Right atrium auricular region (tissue), 2 donors: ENCODE data around the gene KIF1A. TPM values are rescaled to one million over a fixed set of nuclear protein-coding genes. Genes with fewer than 3 reads are reported as not detected.
"Not testable (repeated sequence)": the region's sequence is repeated elsewhere in the genome, so short reads cannot be mapped to it uniquely, and the experiment has no call there.

ENCODE experiments used
- DNase-seq: peaks from one replicate; pipeline ENCODE4 v3.0.0-alpha.2; 2019; ENCODE audit warnings: low spot score
- H3K27ac ChIP-seq, 2 donors: fragments of 200-600 bp; sonication (generic); 1 replicate in 1 of 2; 2 replicates in 1 of 2; pipeline ENCODE4 v1.5.1; 2016 to 2019
- H3K27me3 ChIP-seq, 2 donors: fragments of 200-600 bp; sonication (generic); one replicate each; pipeline versions ENCODE4 v1.5.1 to v1.6.0; 2017 to 2019
- H3K36me3 ChIP-seq: fragments of 200-600 bp; sonication (generic); one replicate; pipeline ENCODE4 v1.5.1; 2016
- H3K4me1 ChIP-seq, 2 donors: fragments of 200-600 bp; sonication (generic); one replicate each; pipeline versions ENCODE4 v1.5.1 to v1.6.0; 2017 to 2019
- H3K4me3 ChIP-seq, 2 donors: fragments of 200-600 bp; sonication (generic); 1 replicate in 1 of 2; 2 replicates in 1 of 2; pipeline ENCODE4 v1.5.1; 2017 to 2019; ENCODE audit warnings: mild to moderate bottlenecking in 1 of 2, moderate library complexity in 1 of 2
- H3K9me3 ChIP-seq, 2 donors: fragments of 200-600 bp; sonication (generic); one replicate each; pipeline ENCODE4 v1.5.1; 2019
- total RNA-seq, 2 donors: library from RNA; depleted of rRNA; stranded (reverse); fragments of >200 nt; gene quantifications; one replicate each; pipeline ENCODE4 v1.1.0, GENCODE V29; 2016
- TF ChIP-seq, protein P1 (sequence below), 2 donors: fragments of 200-600 bp; sonication (generic); IDR thresholded peaks; one replicate each; pipeline ENCODE4 v1.5.1; 2019; ENCODE audit warnings: antibody characterized with exemption in 2 of 2

The KIF1A gene
- total RNA-seq, 2 donors from 2014 or later, result 41.8 to 43.7 TPM

DNA sequence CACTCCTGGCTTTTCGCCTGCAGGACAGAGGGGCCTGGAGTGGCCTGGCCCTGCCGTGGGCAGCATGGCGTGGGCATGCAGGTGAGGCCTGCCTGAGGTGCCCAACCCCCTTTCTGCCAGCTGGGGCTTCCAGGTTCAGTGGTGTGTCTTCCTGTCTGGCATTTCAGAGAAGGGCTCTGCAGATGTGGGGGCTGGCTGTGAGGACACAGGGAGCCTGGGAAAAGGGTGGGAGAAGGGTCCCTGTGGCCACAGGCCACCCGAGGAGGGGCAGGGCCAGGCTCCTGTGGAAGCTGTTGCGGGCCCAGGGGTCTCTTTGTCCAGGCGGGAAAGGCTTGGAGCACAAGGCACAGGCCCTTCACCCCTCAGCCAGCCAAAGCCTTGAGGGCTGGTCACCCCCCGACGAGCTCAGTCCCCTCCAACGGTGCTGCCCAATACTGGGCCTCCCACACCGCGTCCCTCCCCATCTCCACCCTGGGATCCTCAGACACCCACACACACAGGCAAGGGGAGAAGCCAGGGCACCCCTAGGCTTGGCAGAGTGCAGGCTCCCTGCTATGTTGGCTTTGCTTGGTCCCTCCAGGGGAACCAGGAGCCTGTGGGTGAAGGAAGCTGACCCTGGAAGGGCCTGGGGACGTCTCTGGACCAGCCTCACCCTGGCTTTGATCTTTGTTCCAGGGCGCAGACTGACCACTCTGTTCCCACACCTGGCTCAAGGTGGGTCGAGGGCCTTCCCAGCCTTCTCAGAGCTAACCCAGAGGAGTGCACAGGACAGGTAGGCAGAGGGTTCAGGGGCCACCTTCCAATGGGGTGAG lies 132.1 kb downstream of the KIF1A start:
- Histone ChIP-seq H3K36me3 (no peaks in the 10 kb centered on the region), H3K27ac (no peak overlapping the region), H3K27me3 (no peaks in the 10 kb centered on the region), H3K9me3 (no peaks in the 10 kb centered on the region), H3K4me3 (no peak overlapping the region), H3K4me1 (no peaks in the 10 kb centered on the region)
- DNase-seq, result peak; percentile 26
- TF ChIP-seq, protein P1, sequence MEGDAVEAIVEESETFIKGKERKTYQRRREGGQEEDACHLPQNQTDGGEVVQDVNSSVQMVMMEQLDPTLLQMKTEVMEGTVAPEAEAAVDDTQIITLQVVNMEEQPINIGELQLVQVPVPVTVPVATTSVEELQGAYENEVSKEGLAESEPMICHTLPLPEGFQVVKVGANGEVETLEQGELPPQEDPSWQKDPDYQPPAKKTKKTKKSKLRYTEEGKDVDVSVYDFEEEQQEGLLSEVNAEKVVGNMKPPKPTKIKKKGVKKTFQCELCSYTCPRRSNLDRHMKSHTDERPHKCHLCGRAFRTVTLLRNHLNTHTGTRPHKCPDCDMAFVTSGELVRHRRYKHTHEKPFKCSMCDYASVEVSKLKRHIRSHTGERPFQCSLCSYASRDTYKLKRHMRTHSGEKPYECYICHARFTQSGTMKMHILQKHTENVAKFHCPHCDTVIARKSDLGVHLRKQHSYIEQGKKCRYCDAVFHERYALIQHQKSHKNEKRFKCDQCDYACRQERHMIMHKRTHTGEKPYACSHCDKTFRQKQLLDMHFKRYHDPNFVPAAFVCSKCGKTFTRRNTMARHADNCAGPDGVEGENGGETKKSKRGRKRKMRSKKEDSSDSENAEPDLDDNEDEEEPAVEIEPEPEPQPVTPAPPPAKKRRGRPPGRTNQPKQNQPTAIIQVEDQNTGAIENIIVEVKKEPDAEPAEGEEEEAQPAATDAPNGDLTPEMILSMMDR (IDR thresholded peaks at IDR 0.05), result no peak

DNA sequence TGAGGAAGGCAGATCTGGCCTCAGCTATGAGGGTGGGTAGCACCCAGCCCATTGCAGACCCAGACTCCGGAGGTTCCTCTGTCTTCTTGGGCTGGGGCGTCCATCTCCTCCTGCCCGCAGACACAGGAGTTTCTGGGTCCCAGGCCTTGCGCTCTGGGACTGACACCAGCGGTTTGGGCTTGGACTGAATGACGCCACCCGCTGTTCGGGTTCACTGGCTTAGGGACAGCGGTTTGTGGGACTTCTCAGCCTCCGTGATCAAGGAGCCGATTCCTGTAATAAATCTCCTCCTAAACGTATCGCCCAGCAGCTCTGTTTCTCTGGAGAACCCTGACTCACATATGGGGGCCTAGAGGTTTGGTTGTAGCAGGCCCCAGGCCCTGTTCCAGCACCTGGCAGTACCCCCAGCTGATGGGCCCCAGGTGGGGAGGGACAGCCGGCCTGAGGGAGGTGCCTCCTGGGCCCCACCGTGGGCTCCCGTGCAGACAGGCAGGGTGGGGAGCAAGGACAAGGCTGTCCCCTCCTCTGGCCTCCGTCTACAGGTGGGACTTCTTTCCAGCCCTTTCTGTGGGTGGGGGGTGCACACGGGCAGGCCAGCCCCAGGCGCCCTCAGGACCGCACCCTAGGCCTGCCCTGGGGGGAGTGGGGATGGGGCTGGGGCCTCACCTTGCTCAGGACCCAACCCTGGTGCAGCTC lies 132.8 kb downstream of the KIF1A start:
- TF ChIP-seq, protein P1 (IDR thresholded peaks at IDR 0.05), result no peak
- H3K9me3 ChIP-seq, result no peaks in the 10 kb centered on the region
- H3K27me3 ChIP-seq, result no peaks in the 10 kb centered on the region
- peak; percentile 40 for DNase-seq
- H3K4me3 ChIP-seq, result no peak overlapping the region
- H3K36me3 ChIP-seq, result no peaks in the 10 kb centered on the region
- no peak overlapping the region for H3K27ac ChIP-seq
- no peaks in the 10 kb centered on the region for H3K4me1 ChIP-seq

DNA sequence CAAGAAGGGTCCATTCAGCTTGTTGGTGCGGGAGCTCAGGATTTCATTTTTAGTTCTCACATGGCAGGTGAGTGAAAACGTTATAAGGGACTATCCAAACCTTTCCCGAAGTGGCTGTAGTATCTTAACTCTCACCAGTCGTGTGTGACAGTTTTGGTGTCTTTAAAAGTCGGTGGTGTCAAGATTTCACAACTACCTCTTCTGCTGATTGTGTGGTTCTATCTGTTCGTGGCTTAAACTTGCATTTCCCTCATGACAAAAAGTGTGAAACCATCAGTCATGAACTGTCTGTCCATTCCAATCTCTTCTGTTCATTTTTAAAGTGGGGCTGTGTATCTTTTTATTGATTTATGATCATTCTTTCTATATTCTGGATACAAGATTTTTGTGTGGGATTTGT lies 133.6 kb downstream of the KIF1A start:
- Histone ChIP-seq H3K4me1 (no peaks in the 10 kb centered on the region), H3K4me3 (no peak overlapping the region), H3K27ac (no peak overlapping the region), H3K36me3 (no peaks in the 10 kb centered on the region), H3K9me3 (no peaks in the 10 kb centered on the region), H3K27me3 (no peaks in the 10 kb centered on the region)
- peak; percentile 26 for DNase-seq
- TF ChIP-seq, protein P1 (IDR thresholded peaks at IDR 0.05), result no peak

DNA sequence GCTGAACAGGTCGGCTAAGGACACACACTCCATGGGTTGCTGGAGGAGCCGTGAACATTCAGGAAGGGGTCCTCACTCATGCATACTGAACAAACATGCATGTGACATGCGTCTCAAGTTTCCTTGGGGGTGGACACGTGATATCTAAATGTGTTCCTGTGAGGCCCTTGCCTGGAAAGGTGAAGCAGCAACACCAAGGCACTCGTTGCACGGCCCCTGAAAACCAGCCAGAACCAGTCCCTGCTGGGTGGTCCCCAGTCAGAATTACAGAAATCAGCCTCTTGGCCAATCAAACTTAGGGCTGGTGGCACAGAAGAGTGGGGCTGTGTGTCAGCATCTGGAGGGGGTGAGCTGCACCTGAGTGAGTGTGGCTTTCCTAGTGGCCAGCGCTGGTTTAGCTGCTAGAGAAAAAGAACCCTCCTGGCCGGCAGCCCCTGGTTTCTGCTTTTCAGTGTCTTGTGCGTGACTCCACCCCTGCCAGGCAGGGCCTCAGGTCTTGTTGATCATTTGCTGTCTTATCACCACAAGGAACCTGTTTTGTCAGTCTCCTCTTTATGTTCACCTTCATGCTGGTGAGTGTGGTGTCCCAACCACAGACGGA lies 134.1 kb downstream of the KIF1A start:
- H3K9me3 ChIP-seq, result no peaks in the 10 kb centered on the region
- H3K36me3 ChIP-seq, result no peaks in the 10 kb centered on the region
- peak; percentile 50 for DNase-seq
- no peaks in the 10 kb centered on the region for H3K27me3 ChIP-seq
- no peak overlapping the region for H3K27ac ChIP-seq
- no peak overlapping the region for H3K4me3 ChIP-seq
- TF ChIP-seq, protein P1 (IDR thresholded peaks at IDR 0.05), result no peak
- H3K4me1 ChIP-seq, result no peaks in the 10 kb centered on the region

DNA sequence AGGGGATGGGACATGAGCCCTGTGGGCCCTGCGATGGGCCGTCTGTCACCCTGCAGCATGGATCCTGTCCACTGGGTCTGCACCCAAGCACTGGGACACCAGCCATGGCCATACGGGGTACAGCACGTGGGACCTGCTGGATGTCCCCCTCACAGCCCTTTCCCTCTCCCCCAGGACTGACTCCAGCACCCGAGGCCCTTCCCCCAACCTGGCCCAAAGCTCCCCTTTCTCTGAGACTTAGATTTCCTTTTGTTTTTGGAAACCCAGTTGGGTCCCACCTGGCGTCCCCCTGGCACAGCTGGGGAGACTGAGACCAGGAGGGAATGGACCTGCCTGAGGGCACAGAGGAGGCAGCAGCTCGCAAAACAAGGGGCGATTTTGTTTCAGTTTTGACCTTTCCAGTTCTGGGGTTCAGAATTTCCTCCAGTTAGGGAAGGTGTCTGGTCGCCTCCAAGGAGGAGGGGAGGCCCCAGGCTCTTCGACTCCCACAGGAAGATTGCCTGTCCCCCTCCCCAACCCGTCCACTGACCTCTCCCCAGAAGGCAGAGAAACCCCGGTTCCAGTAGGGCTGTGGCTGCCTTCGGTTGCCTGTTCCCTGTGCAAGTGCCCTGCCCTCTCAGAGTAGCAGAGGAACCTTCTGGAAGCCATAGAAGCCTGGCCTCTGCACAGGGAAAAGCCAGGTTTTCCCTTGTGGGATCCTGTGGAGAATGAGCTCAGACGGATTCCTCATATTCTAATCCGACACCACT lies 135.9 kb downstream of the KIF1A start:
- H3K4me3 ChIP-seq, H3K4me1 ChIP-seq, H3K36me3 ChIP-seq, H3K27me3 ChIP-seq, H3K27ac ChIP-seq, H3K9me3 ChIP-seq: not testable (repeated sequence)
- peak; percentile 55 for DNase-seq

DNA sequence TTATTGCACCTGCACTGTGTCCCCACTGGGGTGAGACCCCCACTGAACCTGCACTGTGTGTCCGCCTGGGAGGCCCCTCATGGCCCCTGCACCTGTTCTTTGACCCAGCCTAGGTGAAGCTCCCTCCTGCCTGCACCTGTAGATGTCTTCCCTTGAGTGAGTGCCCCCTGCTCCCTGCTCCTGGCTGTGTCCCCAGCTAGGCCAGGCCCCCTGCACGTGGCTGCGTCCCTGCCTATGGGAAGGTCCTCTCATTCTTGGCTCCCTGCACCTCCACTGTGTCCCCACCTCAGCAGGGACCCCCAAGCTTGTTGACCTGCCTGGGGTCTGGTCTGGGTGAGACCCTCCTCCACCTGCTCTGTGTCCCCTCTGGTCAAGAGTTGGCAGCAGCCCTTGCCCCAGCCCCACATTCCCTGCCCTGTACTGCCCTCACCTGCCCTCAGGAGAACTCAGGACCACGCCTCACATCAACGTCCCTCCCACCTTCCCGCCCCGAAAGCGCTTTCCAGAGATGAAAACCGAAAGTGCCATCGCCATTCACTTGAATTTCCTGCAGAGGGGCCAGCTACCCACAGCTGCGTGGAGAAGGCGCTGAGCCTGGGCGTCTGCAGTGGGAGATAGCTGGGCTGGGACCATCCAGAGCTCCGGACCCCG lies 136.6 kb downstream of the KIF1A start:
- not testable (repeated sequence) for H3K4me3 ChIP-seq, H3K9me3 ChIP-seq, H3K27me3 ChIP-seq, H3K4me1 ChIP-seq, H3K27ac ChIP-seq, H3K36me3 ChIP-seq
- peak; percentile 43 for DNase-seq

DNA sequence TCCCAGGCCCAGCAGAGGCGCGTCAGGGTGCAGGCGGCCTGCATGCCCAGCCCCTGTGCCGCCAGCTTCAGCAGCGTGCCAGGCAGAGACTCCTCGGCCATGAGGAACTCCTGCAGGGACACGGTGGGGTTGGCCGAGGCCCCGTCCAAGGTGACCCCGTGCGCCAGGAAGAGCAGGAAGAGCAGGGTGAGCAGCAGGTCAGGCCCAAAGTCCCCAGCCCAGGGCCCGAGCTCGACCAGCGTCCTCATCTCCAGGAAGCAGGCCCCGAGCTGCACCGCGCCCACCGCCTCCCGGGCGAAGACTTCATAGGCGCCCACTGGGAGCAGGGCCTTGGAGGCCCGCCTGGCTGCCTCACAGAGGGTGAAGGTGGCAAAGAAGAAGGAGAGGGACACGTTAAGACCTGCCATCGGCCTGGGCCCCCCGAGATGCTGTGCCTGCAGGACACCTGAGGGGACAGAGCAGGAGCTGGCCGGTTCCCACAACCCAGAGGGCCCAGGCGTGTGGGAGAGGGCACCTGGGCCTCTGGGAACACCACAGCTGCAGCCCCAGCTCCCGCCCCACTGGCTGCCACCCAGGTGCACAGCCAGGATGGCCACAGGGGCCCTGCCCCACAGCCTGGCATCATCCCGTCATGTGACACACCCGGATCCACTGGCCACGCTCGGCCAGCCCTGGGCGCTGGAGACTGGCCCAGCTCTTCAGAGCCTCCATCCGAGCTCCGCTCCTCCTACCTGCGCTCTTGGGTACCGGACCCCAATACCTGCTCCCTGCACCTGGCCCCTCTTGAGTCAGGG lies 137.4 kb downstream of the KIF1A start, which contains the start of gene AQP12B:
Gene AQP12B (minus strand): TSS at position 455 of the 794 bp plus-strand sequence. CDS start 48 bp downstream, at position 407.
- not testable (repeated sequence) for H3K4me3 ChIP-seq, H3K9me3 ChIP-seq
- peak; percentile 54 for DNase-seq

DNA sequence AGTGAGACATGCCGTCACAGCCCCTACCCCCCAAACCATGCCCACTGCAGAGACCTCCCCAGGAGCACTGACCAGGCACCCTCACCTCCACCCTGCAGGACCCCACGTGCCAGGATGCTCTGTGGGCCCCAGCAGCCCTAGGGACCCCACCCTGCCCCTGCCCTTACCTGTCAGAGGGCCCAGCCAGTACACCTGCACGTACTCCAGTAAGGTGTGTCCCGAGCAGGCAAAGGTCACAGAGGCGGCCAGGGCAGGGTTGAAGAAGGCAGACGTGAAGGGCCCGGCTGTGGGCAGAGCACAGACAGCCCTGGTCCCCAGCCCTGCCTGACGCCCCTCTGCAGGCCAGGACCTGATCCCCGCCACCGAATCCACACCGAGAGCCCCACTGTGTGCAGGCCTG lies 139.8 kb downstream of the KIF1A start:
- not testable (repeated sequence) for H3K27ac ChIP-seq, H3K4me3 ChIP-seq, DNase-seq, H3K36me3 ChIP-seq, H3K9me3 ChIP-seq, H3K4me1 ChIP-seq, H3K27me3 ChIP-seq

More for the DNA sequence above, 137.4 kb downstream of the KIF1A start, which contains the start of gene AQP12B:
- H3K27me3 ChIP-seq, H3K4me1 ChIP-seq, H3K36me3 ChIP-seq, H3K27ac ChIP-seq: not testable (repeated sequence)
